Measurements from ENCODE around the gene STK24.

- no peak for TF ChIP-seq CTCF (IDR thresholded peaks at IDR 0.05; ENCODE audit: insufficient read depth, low read length, poor library complexity, severe bottlenecking)
- TF ChIP-seq EZH2phosphoT487 (conservative IDR thresholded peaks at IDR 0.05; ENCODE audit: low read length) = no peak
These were observed 165.2 kb downstream of the STK24 start for GRCh38 chr13:98411617-98412265.

Data from SU-DHL-6 (cell line).